GM12878 (cell line): Measurements from ENCODE around the gene SLC46A2. TPM values are rescaled to one million over a fixed set of nuclear protein-coding genes. Genes with fewer than 3 reads are reported as not detected.

Experiments used
- ATAC-seq: fragments of 200-7000 bp; cut with Tn5 transposase; 3 replicates; pipeline ENCODE4 v1.9.1; 2020; ENCODE audit warnings: mild to moderate bottlenecking, moderate library complexity
- BruUV-seq: library from RNA; stranded (reverse); fragments of 400-500 nt; replicated peaks from 2 replicates; lab custom pipeline; 2021; lab: Mats Ljungman, UMichigan
- CTCF ChIA-PET: fragments of 300-600 bp; sonication (Branson Sonifier 250); formaldehyde crosslinking; extraction: SDS; loops from one replicate; lab custom pipeline; 2021; ENCODE audit warnings: inconsistent platforms; lab: Yijun Ruan, JAX
- POLR2A ChIA-PET: fragments of 350-600 bp; formaldehyde crosslinking; extraction: SDS; loops from one replicate; lab custom pipeline; 2021; ENCODE audit warnings: inconsistent platforms; lab: Charles Lee
- RAD21 ChIA-PET: fragments of 300-600 bp; sonication (Branson Sonifier 250); formaldehyde crosslinking; loops from one replicate; lab custom pipeline; 2023; ENCODE audit warnings: antibody characterized with exemption; ENCODE audit not compliant: unreplicated experiment; lab: Charles Lee
- SMC1A ChIA-PET: fragments of 300-600 bp; sonication (Branson Sonifier 250); formaldehyde crosslinking; loops from one replicate; lab custom pipeline; 2023; ENCODE audit not compliant: unreplicated experiment, uncharacterized antibody; lab: Charles Lee
- DNase-seq: peaks from one replicate; pipeline ENCODE4 v3.0.0-alpha.2; 2011; ENCODE audit warnings: low read depth, low spot score
- FAIRE-seq: peaks from 3 replicates; lab custom pipeline; 2011; peaks lifted over from hg19 to GRCh38; lab: Jason Lieb, UNC
- H2AFZ ChIP-seq: 2 replicates; pipeline ENCODE4 v1.6.0; 2011; ENCODE audit warnings: low read depth, low read length, control low read depth; ENCODE audit not compliant: control insufficient read depth
- H3K27ac ChIP-seq: 2 replicates; pipeline ENCODE4 v1.5.1; 2011; ENCODE audit warnings: control low read depth; ENCODE audit not compliant: control insufficient read depth, insufficient read depth
- H3K27me3 ChIP-seq, 2 experiments: replicated peaks in 1 of 2; 2 replicates each; pipeline versions ENCODE4 v1.6.0 to v1.6.1; 2011; ENCODE audit warnings: low read length in 1 of 2; ENCODE audit not compliant: control insufficient read depth in 2 of 2, insufficient read depth in 2 of 2
- H3K36me3 ChIP-seq, 2 experiments: 2 replicates each; pipeline ENCODE4 v1.5.1; 2011; ENCODE audit warnings: low read length in 1 of 2; ENCODE audit not compliant: control insufficient read depth in 2 of 2, insufficient read depth in 2 of 2
- H3K4me1 ChIP-seq: 2 replicates; pipeline ENCODE4 v1.6.1; 2011; ENCODE audit warnings: mild to moderate bottlenecking, low read length, moderate library complexity, mixed read lengths; ENCODE audit not compliant: control insufficient read depth, insufficient read depth
- H3K4me2 ChIP-seq: 2 replicates; pipeline ENCODE4 v1.6.0; 2011; ENCODE audit warnings: control low read depth; ENCODE audit not compliant: control insufficient read depth, insufficient read depth
- H3K4me3 ChIP-seq: fragments of 200-600 bp; sonication (generic); 2 replicates; pipeline ENCODE4 v1.5.1; 2016
- H3K79me2 ChIP-seq: 2 replicates; pipeline ENCODE4 v1.6.0; 2011; ENCODE audit warnings: low read length; ENCODE audit not compliant: control insufficient read depth, insufficient read depth
- H3K9ac ChIP-seq: 2 replicates; pipeline ENCODE4 v1.8.0; 2011; ENCODE audit warnings: low read length, control low read depth, mixed read lengths; ENCODE audit not compliant: control insufficient read depth, insufficient read depth
- H3K9me3 ChIP-seq: replicated peaks from 3 replicates; pipeline ENCODE4 v1.5.1; 2011; ENCODE audit warnings: mild to moderate bottlenecking, low read length; ENCODE audit not compliant: control insufficient read depth, insufficient read depth
- H4K20me1 ChIP-seq: 2 replicates; pipeline ENCODE4 v1.6.0; 2011; ENCODE audit not compliant: control insufficient read depth, insufficient read depth
- BHLHE40 ChIP-seq, 2 experiments: fragments of 450-650 bp in 1 of 2; IDR thresholded peaks; 2 replicates each; pipeline ENCODE4 v1.6.1; 2011 to 2017; ENCODE audit warnings: low read depth in 2 of 2, borderline replicate concordance in 1 of 2, improper control_type of control experiment in 1 of 2, low read length in 1 of 2, mild to moderate bottlenecking in 1 of 2
- BMI1 ChIP-seq: fragments of 450-650 bp; IDR thresholded peaks from 2 replicates; pipeline ENCODE4 v1.6.1; 2016; ENCODE audit warnings: mild to moderate bottlenecking, moderate library complexity, borderline replicate concordance
- JUNB ChIP-seq: IDR thresholded peaks from 2 replicates; pipeline ENCODE4 v1.6.1; 2016; ENCODE audit warnings: antibody characterized with exemption, mild to moderate bottlenecking
- KDM1A ChIP-seq: fragments of 200-600 bp; sonication (generic); IDR thresholded peaks from 2 replicates; pipeline ENCODE4 v1.6.1; 2016; ENCODE audit warnings: borderline replicate concordance
- SIN3A ChIP-seq: IDR thresholded peaks from 2 replicates; pipeline ENCODE4 v1.6.1; 2012; ENCODE audit warnings: low read depth, low read length, improper control_type of control experiment
- TCF3 ChIP-seq: IDR thresholded peaks from 2 replicates; pipeline ENCODE4 v1.6.1; 2012; ENCODE audit warnings: low read depth, mild to moderate bottlenecking, low read length, borderline replicate concordance; ENCODE audit not compliant: insufficient read depth
- ZBTB33 ChIP-seq: fragments of 450-650 bp; IDR thresholded peaks from 2 replicates; pipeline ENCODE4 v1.6.1; 2017; ENCODE audit warnings: mild to moderate bottlenecking
- ZNF274 ChIP-seq: IDR thresholded peaks from one replicate; pipeline ENCODE4 v1.8.0; 2011; ENCODE audit not compliant: insufficient read length, insufficient read depth
- WGBS: methylation state at CpG from one replicate; pipeline ENCODE4 v1.1.6; 2016; ENCODE audit warnings: low lambda C conversion rate; ENCODE audit not compliant: insufficient replicate concordance, insufficient coverage; ENCODE audit errors: missing lambda C conversion rate; 5-methylcytosine and 5-hydroxymethylcytosine counted together
- in situ Hi-C: fragments of 300-500 bp; cut with MboI; formaldehyde crosslinking; loops from 9 replicates; pipeline ENCODE4 v1.14.3; 2018; ENCODE audit warnings: mixed read lengths
- intact Hi-C: fragments of 100-400 bp; cut with micrococcal nuclease; formaldehyde crosslinking; loops from one replicate; pipeline ENCODE4 v1.14.2; 2022; ENCODE audit not compliant: unreplicated experiment
- polyA plus RNA-seq, 11 experiments: library from polyadenylated mRNA; depleted of rRNA in 4 of 11; unstranded in 6 of 11; stranded (reverse) in 5 of 11; fragments of >200 nt; fragmentation: Nextera tagmentation in 4 of 11; fragmentation: Illumina TruSeq in 1 of 11; extraction: Ambion mirVana in 4 of 11; extraction: Trizol in 1 of 11; gene quantifications; 1 replicate in 1 of 11; 2 replicates in 10 of 11; pipeline versions ENCODE4 v1.2.1 to v1.2.3, GENCODE V29; 2011 to 2016; ENCODE audit warnings: inconsistent platforms in 2 of 11, missing spikeins in 2 of 11, low read depth in 1 of 11
- total RNA-seq, 4 experiments: library from RNA; depleted of rRNA in 3 of 4; stranded (reverse); fragments of >200 nt in 3 of 4; fragmentation: Illumina TruSeq in 1 of 4; extraction: Trizol in 1 of 4; gene quantifications; 2 replicates each; pipeline versions ENCODE4 v1.2.1 to v1.2.3, GENCODE V29; 2013 to 2021

SLC46A2 gene
- total and polyA plus RNA-seq, 10 of the 15 experiments (the other 5 are each of a cell fraction or from before 2014, with no cell fraction given), result not detected

- ATAC-seq, result no peak
- in situ Hi-C loops, result no loop called here
- Histone ChIP-seq H3K4me2 (no peak overlapping the region), H3K79me2 (no peaks in the 10 kb centered on the region), H3K27ac (no peak overlapping the region), H3K36me3 (no peaks in the 10 kb centered on the region), H3K4me1 (peaks cover 11% of the 10 kb centered on the region), H2AFZ (no peak overlapping the region), H3K4me3 (no peak overlapping the region), H3K9me3 (no peaks in the 10 kb centered on the region; the same call in 2 of the 3 replicates), H3K27me3 (peaks cover 3 to 10% of the 10 kb centered on the region in 2 experiments), H4K20me1 (no peaks in the 10 kb centered on the region), H3K9ac (no peak overlapping the region)
- BruUV-seq, result no TSS peak
- no peak for DNase-seq
- WGBS, result 55% methylated on average over 1 of the region's 1 CpG
- ChIA-PET SMC1A (no interaction called here), RAD21 (no interaction called here), POLR2A (no interaction called here), CTCF (interaction anchor here (3.7 kb wide), 1 partner anchor 9 kb away, joined by 11 read pairs; no protein-coding TSS in a partner anchor)
- intact Hi-C loops, result no loop called here
- FAIRE-seq, result no peak
- TF ChIP-seq ZNF274 (no peak), ZBTB33 (no peak), BMI1 (no peak), SIN3A (no peak), BHLHE40 (IDR thresholded peaks at IDR 0.05; ENCODE audit: borderline replicate concordance in 1 of 2, low read depth in 2 of 2, low read length in 1 of 2) (no peak), KDM1A (no peak), JUNB (no peak), TCF3 (no peak)
Observed at GRCh38 chr9:112894041-112894440, 3.4 kb upstream of the SLC46A2 start.
